HEK293 (cell line): ENCODE results near the gene ARFGAP1.

ENCODE experiments used
- CTCF ChIA-PET: fragments of 350-600 bp; formaldehyde crosslinking; extraction: SDS; loops from one replicate; lab custom pipeline; 2021; ENCODE audit warnings: antibody characterized with exemption; lab: Yijun Ruan, JAX
- POLR2A ChIA-PET: fragments of 300-600 bp; formaldehyde crosslinking; extraction: SDS; loops from one replicate; lab custom pipeline; 2020; ENCODE audit warnings: antibody characterized with exemption, inconsistent platforms; lab: Yijun Ruan, JAX
- H3K27ac ChIP-seq: fragments of 200-500 bp; sonication (Bioruptor generic); 2 replicates; pipeline ENCODE4 v1.5.1; 2014; ENCODE audit warnings: low read depth, low read length, control low read depth, inconsistent platforms; ENCODE audit errors: extremely low read depth
- H3K36me3 ChIP-seq, 2 experiments: fragments of 200-500 bp in 1 of 2; sonication (Bioruptor generic) in 1 of 2; 1 replicate in 1 of 2; 2 replicates in 1 of 2; pipeline ENCODE4 v1.5.1; 2014 to 2017; ENCODE audit warnings: inconsistent platforms in 2 of 2, low read length in 2 of 2; ENCODE audit not compliant: control insufficient read depth in 2 of 2, insufficient read depth in 1 of 2
- H3K4me1 ChIP-seq: fragments of 200-500 bp; sonication (Bioruptor generic); 2 replicates; pipeline ENCODE4 v1.5.1; 2014; ENCODE audit warnings: mild to moderate bottlenecking, low read length, inconsistent platforms; ENCODE audit not compliant: control insufficient read depth, insufficient read depth
- H3K4me3 ChIP-seq: 2 replicates; pipeline ENCODE4 v1.5.1; 2011; ENCODE audit warnings: low read depth, mild to moderate bottlenecking, control low read depth, low read length, moderate library complexity
- H3K9me3 ChIP-seq: fragments of 200-500 bp; sonication (Bioruptor generic); 2 replicates; pipeline ENCODE4 v1.5.1; 2014; ENCODE audit warnings: low read depth, low read length, inconsistent platforms; ENCODE audit not compliant: control insufficient read depth, insufficient read depth
- GFI1B ChIP-seq: fragments of 450-650 bp; formaldehyde crosslinking; IDR thresholded peaks from 2 replicates; pipeline ENCODE4 v1.5.1; 2016; ENCODE audit warnings: missing biosample characterization, missing genetic modification characterization
- SCRT1 ChIP-seq: fragments of 450-650 bp; formaldehyde crosslinking; IDR thresholded peaks from 2 replicates; pipeline ENCODE4 v1.5.1; 2016; ENCODE audit warnings: missing biosample characterization, missing genetic modification characterization, borderline replicate concordance
- ZFHX2 ChIP-seq: fragments of 450-650 bp; formaldehyde crosslinking; conservative IDR thresholded peaks from 2 replicates; pipeline ENCODE4 v1.5.1; 2016; ENCODE audit warnings: missing biosample characterization, missing genetic modification characterization
- ZFP69B ChIP-seq: fragments of 450-650 bp; formaldehyde crosslinking; IDR thresholded peaks from 2 replicates; pipeline ENCODE4 v1.5.1; 2016; ENCODE audit warnings: missing biosample characterization, missing genetic modification characterization
- ZNF114 ChIP-seq: fragments of 450-650 bp; formaldehyde crosslinking; IDR thresholded peaks from 2 replicates; pipeline ENCODE4 v1.5.0; 2017; ENCODE audit warnings: missing biosample characterization, missing genetic modification characterization
- ZNF140 ChIP-seq: fragments of 450-650 bp; formaldehyde crosslinking; IDR thresholded peaks from 2 replicates; pipeline ENCODE4 v1.5.1; 2016; ENCODE audit warnings: missing biosample characterization, missing genetic modification characterization
- ZNF169 ChIP-seq: fragments of 450-650 bp; formaldehyde crosslinking; IDR thresholded peaks from 2 replicates; pipeline ENCODE4 v1.5.1; 2016; ENCODE audit warnings: missing biosample characterization, missing genetic modification characterization
- ZNF501 ChIP-seq: fragments of 450-650 bp; formaldehyde crosslinking; IDR thresholded peaks from 2 replicates; pipeline ENCODE4 v1.5.1; 2016; ENCODE audit warnings: missing biosample characterization, missing genetic modification characterization
- ZNF776 ChIP-seq: fragments of 450-650 bp; formaldehyde crosslinking; IDR thresholded peaks from 2 replicates; pipeline ENCODE4 v1.5.0; 2017; ENCODE audit warnings: missing biosample characterization, missing genetic modification characterization, borderline replicate concordance
- TF ChIP-seq, protein P1 (sequence below): fragments of 450-650 bp; formaldehyde crosslinking; IDR thresholded peaks from 2 replicates; pipeline ENCODE4 v1.5.1; 2016; ENCODE audit warnings: missing biosample characterization, missing genetic modification characterization
- TF ChIP-seq, protein P2 (sequence below): fragments of 450-650 bp; formaldehyde crosslinking; IDR thresholded peaks from 2 replicates; pipeline ENCODE4; 2016; ENCODE audit warnings: missing biosample characterization, missing genetic modification characterization
- TF ChIP-seq, protein P3 (sequence below): fragments of 450-650 bp; formaldehyde crosslinking; IDR thresholded peaks from 2 replicates; pipeline ENCODE4 v1.5.1; 2017; ENCODE audit warnings: missing biosample characterization, missing genetic modification characterization
- TF ChIP-seq, protein P4 (sequence below): fragments of 450-650 bp; formaldehyde crosslinking; IDR thresholded peaks from 2 replicates; pipeline ENCODE4 v1.5.1; 2016; ENCODE audit warnings: missing biosample characterization, missing genetic modification characterization
- TF ChIP-seq, protein P5 (sequence below): fragments of 450-650 bp; formaldehyde crosslinking; conservative IDR thresholded peaks from 2 replicates; pipeline ENCODE4 v1.5.1; 2016; ENCODE audit warnings: low read depth, missing biosample characterization, missing genetic modification characterization

ARFGAP1 gene

DNA sequence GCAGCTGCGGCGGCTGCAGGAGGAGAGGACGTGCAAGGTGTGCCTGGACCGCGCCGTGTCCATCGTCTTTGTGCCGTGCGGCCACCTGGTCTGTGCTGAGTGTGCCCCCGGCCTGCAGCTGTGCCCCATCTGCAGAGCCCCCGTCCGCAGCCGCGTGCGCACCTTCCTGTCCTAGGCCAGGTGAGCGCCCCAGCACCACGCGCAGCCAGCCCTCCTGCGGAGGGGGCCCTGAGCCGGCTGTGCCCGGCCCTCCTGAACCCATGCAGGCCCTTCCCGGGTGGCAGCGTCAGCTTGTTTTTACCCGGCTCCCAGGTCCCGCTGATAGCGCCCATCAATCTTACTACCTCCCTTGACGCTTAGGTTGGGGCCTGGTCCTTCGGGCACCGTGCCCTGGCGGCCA lies 33.2 kb upstream of the ARFGAP1 start:
- no peak overlapping the region for H3K4me3 ChIP-seq
- H3K9me3 ChIP-seq = no peaks in the 10 kb centered on the region
- H3K4me1 ChIP-seq = no peaks in the 10 kb centered on the region
- CTCF ChIA-PET = no interaction called here
- TF ChIP-seq, protein P1, sequence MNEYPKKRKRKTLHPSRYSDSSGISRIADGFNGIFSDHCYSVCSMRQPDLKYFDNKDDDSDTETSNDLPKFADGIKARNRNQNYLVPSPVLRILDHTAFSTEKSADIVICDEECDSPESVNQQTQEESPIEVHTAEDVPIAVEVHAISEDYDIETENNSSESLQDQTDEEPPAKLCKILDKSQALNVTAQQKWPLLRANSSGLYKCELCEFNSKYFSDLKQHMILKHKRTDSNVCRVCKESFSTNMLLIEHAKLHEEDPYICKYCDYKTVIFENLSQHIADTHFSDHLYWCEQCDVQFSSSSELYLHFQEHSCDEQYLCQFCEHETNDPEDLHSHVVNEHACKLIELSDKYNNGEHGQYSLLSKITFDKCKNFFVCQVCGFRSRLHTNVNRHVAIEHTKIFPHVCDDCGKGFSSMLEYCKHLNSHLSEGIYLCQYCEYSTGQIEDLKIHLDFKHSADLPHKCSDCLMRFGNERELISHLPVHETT = no peak
- TF ChIP-seq, protein P2, sequence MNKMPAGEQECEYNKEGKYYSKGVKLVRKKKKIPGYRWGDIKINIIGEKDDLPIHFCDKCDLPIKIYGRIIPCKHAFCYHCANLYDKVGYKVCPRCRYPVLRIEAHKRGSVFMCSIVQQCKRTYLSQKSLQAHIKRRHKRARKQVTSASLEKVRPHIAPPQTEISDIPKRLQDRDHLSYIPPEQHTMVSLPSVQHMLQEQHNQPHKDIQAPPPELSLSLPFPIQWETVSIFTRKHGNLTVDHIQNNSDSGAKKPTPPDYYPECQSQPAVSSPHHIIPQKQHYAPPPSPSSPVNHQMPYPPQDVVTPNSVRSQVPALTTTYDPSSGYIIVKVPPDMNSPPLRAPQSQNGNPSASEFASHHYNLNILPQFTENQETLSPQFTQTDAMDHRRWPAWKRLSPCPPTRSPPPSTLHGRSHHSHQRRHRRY (tag by site-specific recombination) = no peak
- TF ChIP-seq SCRT1 (tag by site-specific recombination) (no peak), ZNF114 (tag by site-specific recombination) (no peak), ZNF140 (no peak), GFI1B (tag by site-specific recombination) (no peak), ZNF501 (tag by site-specific recombination) (no peak), ZFHX2 (no peak), ZNF776 (tag by site-specific recombination) (no peak), ZNF169 (tag by site-specific recombination) (no peak)
- TF ChIP-seq, protein P3, sequence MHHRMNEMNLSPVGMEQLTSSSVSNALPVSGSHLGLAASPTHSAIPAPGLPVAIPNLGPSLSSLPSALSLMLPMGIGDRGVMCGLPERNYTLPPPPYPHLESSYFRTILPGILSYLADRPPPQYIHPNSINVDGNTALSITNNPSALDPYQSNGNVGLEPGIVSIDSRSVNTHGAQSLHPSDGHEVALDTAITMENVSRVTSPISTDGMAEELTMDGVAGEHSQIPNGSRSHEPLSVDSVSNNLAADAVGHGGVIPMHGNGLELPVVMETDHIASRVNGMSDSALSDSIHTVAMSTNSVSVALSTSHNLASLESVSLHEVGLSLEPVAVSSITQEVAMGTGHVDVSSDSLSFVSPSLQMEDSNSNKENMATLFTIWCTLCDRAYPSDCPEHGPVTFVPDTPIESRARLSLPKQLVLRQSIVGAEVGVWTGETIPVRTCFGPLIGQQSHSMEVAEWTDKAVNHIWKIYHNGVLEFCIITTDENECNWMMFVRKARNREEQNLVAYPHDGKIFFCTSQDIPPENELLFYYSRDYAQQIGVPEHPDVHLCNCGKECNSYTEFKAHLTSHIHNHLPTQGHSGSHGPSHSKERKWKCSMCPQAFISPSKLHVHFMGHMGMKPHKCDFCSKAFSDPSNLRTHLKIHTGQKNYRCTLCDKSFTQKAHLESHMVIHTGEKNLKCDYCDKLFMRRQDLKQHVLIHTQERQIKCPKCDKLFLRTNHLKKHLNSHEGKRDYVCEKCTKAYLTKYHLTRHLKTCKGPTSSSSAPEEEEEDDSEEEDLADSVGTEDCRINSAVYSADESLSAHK = no peak
- TF ChIP-seq, protein P4, sequence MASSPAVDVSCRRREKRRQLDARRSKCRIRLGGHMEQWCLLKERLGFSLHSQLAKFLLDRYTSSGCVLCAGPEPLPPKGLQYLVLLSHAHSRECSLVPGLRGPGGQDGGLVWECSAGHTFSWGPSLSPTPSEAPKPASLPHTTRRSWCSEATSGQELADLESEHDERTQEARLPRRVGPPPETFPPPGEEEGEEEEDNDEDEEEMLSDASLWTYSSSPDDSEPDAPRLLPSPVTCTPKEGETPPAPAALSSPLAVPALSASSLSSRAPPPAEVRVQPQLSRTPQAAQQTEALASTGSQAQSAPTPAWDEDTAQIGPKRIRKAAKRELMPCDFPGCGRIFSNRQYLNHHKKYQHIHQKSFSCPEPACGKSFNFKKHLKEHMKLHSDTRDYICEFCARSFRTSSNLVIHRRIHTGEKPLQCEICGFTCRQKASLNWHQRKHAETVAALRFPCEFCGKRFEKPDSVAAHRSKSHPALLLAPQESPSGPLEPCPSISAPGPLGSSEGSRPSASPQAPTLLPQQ (tag by site-specific recombination) = no peak
- H3K36me3 ChIP-seq = no peaks in the 10 kb centered on the region
- POLR2A ChIA-PET = no interaction called here
- H3K27ac ChIP-seq = no peak overlapping the region

DNA sequence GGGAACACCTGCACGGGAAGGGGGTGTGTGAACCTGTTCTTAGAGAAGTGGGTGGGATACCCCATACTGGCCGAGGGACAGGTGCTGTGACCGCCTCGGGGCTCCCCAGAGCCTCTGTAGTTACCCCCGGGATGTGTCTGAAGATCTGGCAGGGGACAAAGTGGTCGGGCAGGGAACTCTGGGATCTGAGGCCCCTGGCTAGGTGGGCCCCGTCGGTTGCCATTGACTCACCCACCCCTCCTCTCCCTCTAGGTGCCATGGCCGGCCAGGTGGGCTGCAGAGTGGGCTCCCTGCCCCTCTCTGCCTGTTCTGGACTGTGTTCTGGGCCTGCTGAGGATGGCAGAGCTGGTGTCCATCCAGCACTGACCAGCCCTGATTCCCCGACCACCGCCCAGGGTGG lies 32.6 kb upstream of the ARFGAP1 start:
- Histone ChIP-seq H3K36me3 (no peaks in the 10 kb centered on the region), H3K4me1 (no peaks in the 10 kb centered on the region), H3K4me3 (no peak overlapping the region), H3K9me3 (no peaks in the 10 kb centered on the region), H3K27ac (no peak overlapping the region)
- peak; percentile 87 for TF ChIP-seq ZFP69B
- TF ChIP-seq, protein P4 (tag by site-specific recombination) = peak; percentile 74
- TF ChIP-seq, protein P5, sequence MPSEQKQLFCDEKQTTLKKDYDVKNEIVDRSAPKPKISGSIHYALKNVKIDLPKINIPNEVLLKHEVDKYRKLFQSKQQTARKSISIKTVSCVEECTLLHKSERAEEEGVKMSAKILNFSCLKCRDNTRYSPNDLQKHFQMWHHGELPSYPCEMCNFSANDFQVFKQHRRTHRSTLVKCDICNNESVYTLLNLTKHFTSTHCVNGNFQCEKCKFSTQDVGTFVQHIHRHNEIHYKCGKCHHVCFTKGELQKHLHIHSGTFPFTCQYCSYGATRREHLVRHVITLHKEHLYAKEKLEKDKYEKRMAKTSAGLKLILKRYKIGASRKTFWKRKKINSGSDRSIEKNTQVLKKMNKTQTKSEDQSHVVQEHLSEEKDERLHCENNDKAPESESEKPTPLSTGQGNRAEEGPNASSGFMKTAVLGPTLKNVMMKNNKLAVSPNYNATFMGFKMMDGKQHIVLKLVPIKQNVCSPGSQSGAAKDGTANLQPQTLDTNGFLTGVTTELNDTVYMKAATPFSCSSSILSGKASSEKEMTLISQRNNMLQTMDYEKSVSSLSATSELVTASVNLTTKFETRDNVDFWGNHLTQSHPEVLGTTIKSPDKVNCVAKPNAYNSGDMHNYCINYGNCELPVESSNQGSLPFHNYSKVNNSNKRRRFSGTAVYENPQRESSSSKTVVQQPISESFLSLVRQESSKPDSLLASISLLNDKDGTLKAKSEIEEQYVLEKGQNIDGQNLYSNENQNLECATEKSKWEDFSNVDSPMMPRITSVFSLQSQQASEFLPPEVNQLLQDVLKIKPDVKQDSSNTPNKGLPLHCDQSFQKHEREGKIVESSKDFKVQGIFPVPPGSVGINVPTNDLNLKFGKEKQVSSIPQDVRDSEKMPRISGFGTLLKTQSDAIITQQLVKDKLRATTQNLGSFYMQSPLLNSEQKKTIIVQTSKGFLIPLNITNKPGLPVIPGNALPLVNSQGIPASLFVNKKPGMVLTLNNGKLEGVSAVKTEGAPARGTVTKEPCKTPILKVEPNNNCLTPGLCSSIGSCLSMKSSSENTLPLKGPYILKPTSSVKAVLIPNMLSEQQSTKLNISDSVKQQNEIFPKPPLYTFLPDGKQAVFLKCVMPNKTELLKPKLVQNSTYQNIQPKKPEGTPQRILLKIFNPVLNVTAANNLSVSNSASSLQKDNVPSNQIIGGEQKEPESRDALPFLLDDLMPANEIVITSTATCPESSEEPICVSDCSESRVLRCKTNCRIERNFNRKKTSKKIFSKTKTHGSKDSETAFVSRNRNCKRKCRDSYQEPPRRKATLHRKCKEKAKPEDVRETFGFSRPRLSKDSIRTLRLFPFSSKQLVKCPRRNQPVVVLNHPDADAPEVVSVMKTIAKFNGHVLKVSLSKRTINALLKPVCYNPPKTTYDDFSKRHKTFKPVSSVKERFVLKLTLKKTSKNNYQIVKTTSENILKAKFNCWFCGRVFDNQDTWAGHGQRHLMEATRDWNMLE (tag by site-specific recombination) = no peak
- ChIA-PET CTCF (no interaction called here), POLR2A (no interaction called here)
